SU-DHL-6 (cell line): ENCODE data around the gene MEGF6.

Experiments
- EZH2phosphoT487 ChIP-seq: fragments of 200-600 bp; sonication (generic), shearing (Covaris generic); conservative IDR thresholded peaks from 2 replicates; pipeline ENCODE4 v1.6.1; 2018; ENCODE audit warnings: mild to moderate bottlenecking, antibody characterized with exemption, low read length, moderate library complexity, mixed read lengths
- TF ChIP-seq, protein P1 (sequence below): fragments of 200-600 bp; sonication (generic); IDR thresholded peaks from one replicate; pipeline ENCODE4 v1.5.1; 2017; ENCODE audit warnings: antibody characterized with exemption, mild to moderate bottlenecking, low read length, moderate library complexity; ENCODE audit not compliant: insufficient read depth, poor library complexity, severe bottlenecking

DNA sequence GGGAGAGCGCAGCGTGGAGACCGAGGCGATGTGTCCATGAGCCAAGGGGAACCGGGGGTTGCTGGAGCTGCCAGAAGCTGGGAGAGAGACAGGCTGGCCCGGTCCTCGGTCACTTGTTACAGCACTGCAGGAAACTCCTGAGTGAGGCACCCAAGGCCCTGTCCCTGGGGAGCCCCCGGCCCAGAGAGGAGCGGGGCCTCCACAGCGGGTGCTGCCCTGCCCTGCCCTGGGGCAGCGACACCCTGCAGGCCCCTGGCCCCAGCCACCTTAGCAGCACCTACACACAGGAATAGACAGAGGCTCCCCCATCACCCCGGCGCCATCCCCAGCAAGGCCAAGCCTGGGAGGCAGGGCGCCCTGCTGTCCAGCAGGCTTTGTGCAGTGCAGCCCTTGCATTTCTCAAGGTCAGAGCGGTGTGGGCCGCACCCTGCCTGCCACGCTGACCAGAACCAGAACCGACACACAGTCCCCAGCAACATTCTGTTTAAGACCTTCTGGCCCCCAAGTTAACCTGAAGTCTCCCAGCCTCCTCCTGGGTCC is 6.6 kb upstream of the MEGF6 start:
- TF ChIP-seq, protein P1, sequence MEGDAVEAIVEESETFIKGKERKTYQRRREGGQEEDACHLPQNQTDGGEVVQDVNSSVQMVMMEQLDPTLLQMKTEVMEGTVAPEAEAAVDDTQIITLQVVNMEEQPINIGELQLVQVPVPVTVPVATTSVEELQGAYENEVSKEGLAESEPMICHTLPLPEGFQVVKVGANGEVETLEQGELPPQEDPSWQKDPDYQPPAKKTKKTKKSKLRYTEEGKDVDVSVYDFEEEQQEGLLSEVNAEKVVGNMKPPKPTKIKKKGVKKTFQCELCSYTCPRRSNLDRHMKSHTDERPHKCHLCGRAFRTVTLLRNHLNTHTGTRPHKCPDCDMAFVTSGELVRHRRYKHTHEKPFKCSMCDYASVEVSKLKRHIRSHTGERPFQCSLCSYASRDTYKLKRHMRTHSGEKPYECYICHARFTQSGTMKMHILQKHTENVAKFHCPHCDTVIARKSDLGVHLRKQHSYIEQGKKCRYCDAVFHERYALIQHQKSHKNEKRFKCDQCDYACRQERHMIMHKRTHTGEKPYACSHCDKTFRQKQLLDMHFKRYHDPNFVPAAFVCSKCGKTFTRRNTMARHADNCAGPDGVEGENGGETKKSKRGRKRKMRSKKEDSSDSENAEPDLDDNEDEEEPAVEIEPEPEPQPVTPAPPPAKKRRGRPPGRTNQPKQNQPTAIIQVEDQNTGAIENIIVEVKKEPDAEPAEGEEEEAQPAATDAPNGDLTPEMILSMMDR, result no peak
- TF ChIP-seq EZH2phosphoT487, result no peak
